Activated T-cell treated with anti-CD3 and anti-CD28 coated beads, Interleukin-2, amount 50 U/mL, for 24 hours (primary cell): ENCODE data around the gene VPS50.

Experiments used
- DNase-seq: peaks from one replicate; pipeline ENCODE4 v3.0.0-alpha.2; 2020
- H3K27ac Mint-ChIP-seq: 2 replicates; pipeline ENCODE4 v1.8.0; 2020; ENCODE audit warnings: mild to moderate bottlenecking, mixed read lengths
- H3K27me3 Mint-ChIP-seq: 2 replicates; pipeline ENCODE4 v1.8.0; 2020; ENCODE audit warnings: mixed read lengths
- H3K36me3 Mint-ChIP-seq: 2 replicates; pipeline ENCODE4 v1.8.0; 2020; ENCODE audit warnings: low read depth, mixed read lengths
- H3K4me1 Mint-ChIP-seq: 2 replicates; pipeline ENCODE4 v1.8.0; 2020; ENCODE audit warnings: low read depth, mixed read lengths
- H3K4me3 Mint-ChIP-seq: 2 replicates; pipeline ENCODE4 v1.8.0; 2020; ENCODE audit warnings: mild to moderate bottlenecking, moderate library complexity, mixed read lengths
- H3K9me3 Mint-ChIP-seq: 2 replicates; pipeline ENCODE4 v1.8.0; 2020; ENCODE audit warnings: mixed read lengths

Gene VPS50

DNA sequence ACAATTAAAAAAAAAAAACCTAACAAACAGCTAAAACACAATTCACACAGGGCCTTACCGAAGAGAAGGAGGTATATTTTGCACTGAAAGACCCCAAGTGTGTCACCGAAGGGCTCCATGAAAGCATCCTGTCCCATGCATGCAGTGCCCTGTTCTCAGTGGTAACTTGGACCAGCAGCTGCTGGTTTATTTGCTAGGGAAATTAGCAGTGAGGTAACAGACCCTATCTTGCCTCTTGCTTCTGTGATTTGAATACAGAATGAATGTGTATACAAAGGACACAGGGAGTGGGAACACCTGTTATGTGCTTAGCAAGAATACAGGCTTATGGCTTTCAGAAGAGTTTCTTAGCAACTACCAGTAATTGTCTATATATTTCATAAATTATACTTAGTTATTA lies 5.9 kb upstream of the VPS50 start, which contains the start of gene HEPACAM2:
TSS of gene HEPACAM2 (minus strand) at position 160 of the 400 bp plus-strand sequence.
- Mint-ChIP-seq H3K9me3 (no peaks in the 10 kb centered on the region), H3K27ac (no peak within 1 kb of the TSS), H3K4me1 (peaks cover 14% of the 10 kb centered on the region), H3K36me3 (no peaks in the 10 kb centered on the region), H3K4me3 (no peak within 1 kb of the TSS), H3K27me3 (no peaks in the 10 kb centered on the region)
- DNase-seq: no peak

DNA sequence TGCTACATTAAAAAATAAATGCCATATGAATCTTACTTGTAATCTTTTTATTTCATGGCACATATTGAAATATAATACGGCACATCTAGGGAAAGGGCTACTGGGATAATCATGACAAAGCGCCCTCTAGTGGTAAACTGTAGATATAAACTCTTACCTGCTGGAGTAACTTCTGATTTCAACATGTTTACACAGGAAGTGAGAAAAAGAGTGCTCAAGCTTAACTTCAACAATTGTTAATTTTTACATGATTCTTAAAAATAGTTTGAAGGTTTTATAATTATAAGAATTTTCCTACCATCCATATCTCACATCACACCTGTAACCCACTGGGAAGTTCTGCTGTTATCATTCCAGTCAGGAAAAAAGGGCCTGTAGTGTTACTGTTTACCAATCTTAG lies 3.9 kb upstream of the VPS50 start:
- Mint-ChIP-seq H3K4me1 (peaks cover 24% of the 10 kb centered on the region), H3K27me3 (no peaks in the 10 kb centered on the region), H3K36me3 (peaks cover 10% of the 10 kb centered on the region), H3K27ac (no peak overlapping the region), H3K9me3 (no peaks in the 10 kb centered on the region), H3K4me3 (no peak overlapping the region)
- DNase-seq: no peak

DNA sequence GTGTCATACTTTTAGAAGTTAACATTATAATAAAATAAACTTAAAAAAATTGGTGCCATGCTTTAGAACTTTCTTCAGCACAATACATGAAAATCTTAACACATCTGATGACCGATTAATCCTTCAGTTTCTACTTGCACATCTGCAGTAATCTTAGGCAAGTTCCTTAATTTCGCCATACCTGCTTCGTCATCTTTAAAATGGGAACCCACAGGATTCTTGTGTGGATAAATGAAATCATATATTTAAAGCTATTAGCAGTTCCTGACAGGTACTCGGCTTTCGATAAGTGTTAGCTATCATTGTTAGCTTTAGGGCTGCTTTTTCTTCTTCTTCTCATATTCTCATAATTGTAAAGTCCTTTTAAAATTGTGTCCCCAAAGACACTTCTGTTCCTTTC lies 907 bp upstream of the VPS50 start:
- DNase-seq: no peak

DNA sequence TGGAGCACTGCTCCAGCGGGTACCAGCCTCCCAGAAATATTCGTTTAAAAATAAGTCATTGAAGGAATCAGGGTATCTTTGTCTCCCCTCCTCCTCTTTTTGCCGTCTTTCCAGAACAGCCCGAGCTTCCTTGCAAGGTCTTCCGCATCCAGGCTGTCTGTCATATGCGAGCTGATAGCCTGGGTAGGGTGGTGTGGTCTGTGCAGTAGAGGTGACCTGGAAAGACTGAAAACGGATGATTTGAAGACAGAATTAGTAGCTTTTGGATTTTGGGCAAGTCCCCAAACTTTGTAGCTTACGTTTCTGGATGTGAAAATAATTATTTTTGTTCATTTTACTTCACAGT lies 480 bp downstream of the VPS50 start:
- Mint-ChIP-seq H3K4me1 (peaks cover 26% of the 10 kb centered on the region), H3K36me3 (peaks cover 10% of the 10 kb centered on the region), H3K4me3 (peak overlapping the region; percentile 99), H3K9me3 (no peaks in the 10 kb centered on the region), H3K27me3 (no peaks in the 10 kb centered on the region), H3K27ac (peak overlapping the region; percentile 95)
- no peak for DNase-seq

More for the DNA sequence above, 907 bp upstream of the VPS50 start:
- no peaks in the 10 kb centered on the region for H3K9me3 Mint-ChIP-seq
- H3K4me3 Mint-ChIP-seq: peak overlapping the region; percentile 99
- H3K27me3 Mint-ChIP-seq: no peaks in the 10 kb centered on the region
- H3K36me3 Mint-ChIP-seq: peaks cover 10% of the 10 kb centered on the region
- peak overlapping the region; percentile 95 for H3K27ac Mint-ChIP-seq
- H3K4me1 Mint-ChIP-seq: peaks cover 26% of the 10 kb centered on the region

DNA sequence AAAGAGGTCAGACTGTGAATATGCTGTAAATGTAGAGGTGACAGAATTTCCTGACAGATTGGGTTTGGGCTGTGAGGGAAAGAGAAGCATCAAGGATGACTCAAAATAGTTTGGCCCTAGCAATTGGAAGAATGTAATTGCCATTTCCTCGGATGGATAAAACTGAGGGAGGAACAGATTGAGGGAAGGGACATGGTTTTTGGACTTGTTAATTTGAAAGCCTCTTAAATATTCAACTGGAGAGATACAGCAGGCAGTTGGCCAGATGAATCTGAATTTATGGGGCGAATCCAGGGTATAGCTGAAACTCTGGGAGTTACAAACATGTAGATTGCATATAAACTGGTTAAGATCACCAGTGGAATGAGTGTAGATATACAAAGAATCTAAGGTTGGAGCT lies 3.4 kb downstream of the VPS50 start:
- H3K4me1 Mint-ChIP-seq: peaks cover 19% of the 10 kb centered on the region
- no peak overlapping the region for H3K27ac Mint-ChIP-seq
- DNase-seq: no peak
- no peaks in the 10 kb centered on the region for H3K27me3 Mint-ChIP-seq
- peaks cover 13% of the 10 kb centered on the region for H3K36me3 Mint-ChIP-seq
- no peak overlapping the region for H3K4me3 Mint-ChIP-seq
- no peaks in the 10 kb centered on the region for H3K9me3 Mint-ChIP-seq

DNA sequence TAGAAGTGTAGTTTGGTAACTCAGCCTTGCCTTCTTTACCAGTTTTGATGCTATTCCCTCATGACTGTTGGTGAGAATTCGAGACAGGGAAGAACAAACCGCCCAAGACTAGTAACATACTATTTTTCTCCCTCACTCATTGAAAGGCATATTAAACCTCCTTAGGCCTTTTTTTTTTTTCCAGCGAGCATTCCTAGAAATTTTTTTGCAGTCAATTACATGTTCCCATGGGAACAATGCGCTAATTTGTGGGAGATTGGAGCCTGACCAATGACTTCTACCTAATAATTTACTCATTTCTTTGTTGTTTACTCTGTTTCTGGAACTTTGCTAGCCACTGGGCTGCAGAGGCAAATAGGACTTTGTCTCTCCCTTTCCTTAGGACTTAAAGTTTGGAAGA lies 6.0 kb downstream of the VPS50 start:
- H3K4me1 Mint-ChIP-seq: peaks cover 6% of the 10 kb centered on the region
- DNase-seq: no peak
- peaks cover 7% of the 10 kb centered on the region for H3K36me3 Mint-ChIP-seq
- H3K9me3 Mint-ChIP-seq: no peaks in the 10 kb centered on the region
- no peaks in the 10 kb centered on the region for H3K27me3 Mint-ChIP-seq
- no peak overlapping the region for H3K27ac Mint-ChIP-seq
- no peak overlapping the region for H3K4me3 Mint-ChIP-seq

DNA sequence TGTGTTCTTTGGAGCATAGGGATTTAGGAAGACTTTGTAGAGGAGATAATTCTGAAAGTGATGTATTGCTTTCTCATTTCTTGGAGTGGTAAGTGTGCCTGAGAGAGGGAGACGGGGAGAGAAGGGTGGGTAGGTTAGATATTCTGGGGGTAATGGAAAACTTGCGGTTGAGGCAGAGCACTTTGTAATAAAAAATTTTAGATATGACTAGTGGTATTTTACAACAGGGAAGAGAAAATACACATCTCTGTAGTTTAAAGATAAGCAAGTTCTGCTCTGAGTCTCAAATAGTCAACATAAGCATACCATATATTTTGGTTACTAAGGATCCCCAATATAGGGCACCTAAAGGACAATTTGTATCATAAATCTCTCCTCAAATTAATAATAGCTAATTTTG lies 6.6 kb downstream of the VPS50 start:
- no peak for DNase-seq
- no peaks in the 10 kb centered on the region for H3K27me3 Mint-ChIP-seq
- H3K9me3 Mint-ChIP-seq: no peaks in the 10 kb centered on the region
- H3K27ac Mint-ChIP-seq: no peak overlapping the region
- no peak overlapping the region for H3K4me3 Mint-ChIP-seq
- peaks cover 7% of the 10 kb centered on the region for H3K36me3 Mint-ChIP-seq
- H3K4me1 Mint-ChIP-seq: peaks cover 4% of the 10 kb centered on the region

DNA sequence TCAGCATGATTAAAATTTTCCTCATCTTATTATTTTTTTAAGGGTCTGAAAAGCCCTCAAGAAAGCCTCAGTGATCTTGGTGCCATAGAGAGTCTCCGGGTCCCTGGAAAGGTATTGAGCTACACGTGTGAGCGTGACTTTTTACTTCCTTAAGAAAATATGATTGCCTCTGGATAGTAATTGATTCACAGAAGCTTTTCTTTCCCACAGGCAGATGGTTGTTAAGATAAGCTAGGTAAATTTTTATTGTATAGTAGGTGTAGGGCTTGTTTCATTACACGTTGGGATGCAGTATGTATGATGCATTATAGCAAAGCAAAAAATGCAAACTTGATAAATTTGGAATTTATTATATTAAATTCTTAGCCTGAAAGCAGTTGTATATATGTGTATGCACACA lies 7.7 kb downstream of the VPS50 start:
- no peak for DNase-seq
- Mint-ChIP-seq H3K9me3 (no peaks in the 10 kb centered on the region), H3K27me3 (no peaks in the 10 kb centered on the region), H3K27ac (no peak overlapping the region), H3K4me3 (no peak overlapping the region), H3K36me3 (peaks cover 7% of the 10 kb centered on the region), H3K4me1 (peaks cover 3% of the 10 kb centered on the region)

DNA sequence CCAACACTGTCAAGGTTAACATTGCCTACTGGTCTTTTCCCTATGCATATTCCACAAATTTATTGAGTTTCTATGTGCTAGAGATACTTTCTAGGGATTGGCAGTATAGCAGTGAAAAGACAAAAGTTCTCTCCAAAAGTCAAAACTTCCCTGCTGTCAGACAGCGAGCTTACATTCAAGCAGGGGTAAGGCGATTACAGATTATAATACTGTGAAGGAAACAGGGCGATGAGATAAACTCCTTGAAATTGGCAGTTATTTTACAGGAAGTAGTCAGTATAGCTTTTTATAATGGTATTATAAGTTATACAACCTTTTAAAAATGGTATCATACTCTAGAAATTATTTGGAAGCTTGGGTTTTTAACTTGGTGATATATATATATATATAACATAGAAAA lies 9.9 kb downstream of the VPS50 start:
- H3K27me3 Mint-ChIP-seq: no peaks in the 10 kb centered on the region
- H3K4me3 Mint-ChIP-seq: no peak overlapping the region
- H3K36me3 Mint-ChIP-seq: peaks cover 7% of the 10 kb centered on the region
- peaks cover 11% of the 10 kb centered on the region for H3K4me1 Mint-ChIP-seq
- no peaks in the 10 kb centered on the region for H3K9me3 Mint-ChIP-seq
- no peak for DNase-seq
- no peak overlapping the region for H3K27ac Mint-ChIP-seq

DNA sequence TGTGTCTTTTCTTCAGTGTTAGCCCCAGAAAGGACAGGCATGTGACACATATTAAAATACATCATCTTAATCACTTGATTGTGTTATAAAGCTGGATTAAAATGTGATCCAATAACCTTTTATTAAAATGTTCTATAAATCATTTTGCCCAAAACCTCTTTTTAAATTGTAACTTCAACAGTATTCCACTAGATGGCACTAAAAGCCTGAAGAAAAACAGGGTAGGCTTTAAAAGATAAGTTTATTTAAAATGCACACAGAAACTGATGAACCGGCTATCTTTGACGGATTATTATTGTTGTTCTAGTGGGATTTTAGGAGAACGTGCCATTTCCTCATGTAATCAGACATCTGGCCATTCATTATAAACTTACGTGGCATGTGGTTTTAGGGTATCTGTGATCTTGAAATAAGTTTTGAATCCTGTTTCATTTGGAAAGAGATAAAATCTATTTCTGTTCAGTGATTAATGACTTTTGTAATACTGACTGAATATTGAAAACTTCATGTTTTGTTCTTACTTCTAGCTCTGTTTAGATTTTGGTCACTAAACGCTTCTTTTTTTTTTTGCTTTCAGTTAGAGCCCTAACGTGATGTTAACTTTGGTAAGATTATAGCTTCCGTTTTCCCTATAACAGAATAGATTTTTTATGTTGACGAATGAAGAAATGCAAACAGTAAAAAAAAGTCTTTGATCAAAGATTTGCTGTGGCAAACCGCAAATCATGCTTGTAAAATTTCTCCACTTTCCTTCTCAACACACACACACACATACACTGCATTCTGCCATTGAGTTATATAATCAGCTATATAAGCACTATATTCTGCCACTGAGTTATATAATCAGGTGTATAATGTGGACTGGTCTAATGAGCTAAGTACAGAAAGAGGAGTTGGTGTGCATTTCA lies 13.6 kb downstream of the VPS50 start:
- Mint-ChIP-seq H3K4me3 (no peak overlapping the region), H3K4me1 (peaks cover 15% of the 10 kb centered on the region), H3K27ac (no peak overlapping the region), H3K9me3 (no peaks in the 10 kb centered on the region), H3K36me3 (peaks cover 5% of the 10 kb centered on the region), H3K27me3 (no peaks in the 10 kb centered on the region)
- no peak for DNase-seq

DNA sequence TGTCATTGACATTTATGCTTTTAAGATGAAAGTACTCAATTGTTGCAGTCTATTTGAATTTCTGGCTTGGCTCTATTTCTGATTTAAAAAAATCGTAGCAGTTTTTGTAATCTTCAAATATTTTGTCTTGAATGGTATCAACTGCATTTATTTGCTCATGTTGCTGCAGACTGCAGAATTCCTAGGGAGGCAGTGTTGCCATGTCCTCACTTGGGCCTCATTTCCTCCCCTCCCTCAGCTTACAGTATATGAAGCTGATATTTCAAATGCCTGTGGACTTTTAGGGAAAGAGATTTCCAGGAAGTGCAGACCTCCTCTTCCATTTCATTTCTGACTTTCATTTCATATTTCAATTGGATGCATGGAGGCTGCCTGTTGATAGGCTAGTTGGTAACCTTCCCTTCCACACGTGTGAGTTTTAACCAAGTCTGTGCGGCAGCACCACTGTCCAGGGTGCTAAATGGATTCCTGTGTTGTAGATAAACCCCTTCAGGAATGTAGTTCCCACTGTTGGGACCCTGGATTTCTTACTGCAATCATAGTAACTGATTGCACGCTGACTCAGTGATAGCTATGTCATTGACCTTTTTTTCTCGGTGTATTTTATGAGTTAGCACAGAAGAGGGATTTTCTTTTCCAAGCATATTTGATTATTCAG lies 17.5 kb downstream of the VPS50 start:
- no peaks in the 10 kb centered on the region for H3K27me3 Mint-ChIP-seq
- H3K36me3 Mint-ChIP-seq: peaks cover 16% of the 10 kb centered on the region
- DNase-seq: no peak
- no peak overlapping the region for H3K4me3 Mint-ChIP-seq
- H3K27ac Mint-ChIP-seq: no peak overlapping the region
- H3K4me1 Mint-ChIP-seq: peaks cover 15% of the 10 kb centered on the region
- H3K9me3 Mint-ChIP-seq: no peaks in the 10 kb centered on the region

DNA sequence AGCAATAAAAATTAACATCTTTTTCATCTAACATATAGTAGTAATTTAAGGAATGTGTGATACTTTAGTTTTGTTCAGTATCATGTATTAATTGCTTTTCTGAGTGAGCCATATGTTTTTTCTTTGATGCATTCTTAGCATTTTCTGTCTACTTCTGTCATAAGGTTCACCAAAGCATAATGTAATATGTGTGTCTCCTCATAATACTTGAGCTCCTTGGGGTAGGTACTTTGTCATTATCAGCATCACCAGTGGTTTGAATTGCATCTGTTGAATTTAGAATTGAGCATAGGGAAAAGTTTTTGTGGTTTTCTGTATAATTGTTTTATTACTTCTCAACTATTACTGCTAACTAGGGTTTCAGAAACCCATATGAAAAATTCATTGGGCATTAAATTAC lies 26.5 kb downstream of the VPS50 start:
- Mint-ChIP-seq H3K4me3 (no peak overlapping the region), H3K9me3 (no peaks in the 10 kb centered on the region), H3K36me3 (peaks cover 53% of the 10 kb centered on the region), H3K4me1 (no peaks in the 10 kb centered on the region), H3K27ac (no peak overlapping the region), H3K27me3 (no peaks in the 10 kb centered on the region)
- no peak for DNase-seq

DNA sequence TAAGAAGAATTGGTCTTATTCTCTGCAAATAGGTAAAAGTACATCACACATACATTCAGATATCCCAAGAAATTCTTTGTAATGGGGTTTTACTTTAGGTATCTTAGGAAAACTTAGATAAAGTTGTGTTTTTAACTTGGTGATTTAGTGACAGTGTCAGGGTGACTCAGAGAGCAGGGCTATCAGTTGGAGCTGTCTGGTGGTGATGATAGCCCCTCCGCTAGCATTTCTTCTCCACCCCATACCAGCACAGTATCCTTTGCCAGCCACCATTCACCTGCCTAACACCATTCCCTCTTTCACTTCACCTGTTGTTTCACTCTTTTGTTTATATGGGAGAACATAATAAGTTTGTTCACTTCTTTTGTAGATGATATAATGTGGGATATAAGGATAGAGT lies 30.4 kb downstream of the VPS50 start:
- no peaks in the 10 kb centered on the region for H3K4me1 Mint-ChIP-seq
- no peaks in the 10 kb centered on the region for H3K9me3 Mint-ChIP-seq
- no peak overlapping the region for H3K4me3 Mint-ChIP-seq
- no peak for DNase-seq
- peaks cover 42% of the 10 kb centered on the region for H3K36me3 Mint-ChIP-seq
- no peaks in the 10 kb centered on the region for H3K27me3 Mint-ChIP-seq
- no peak overlapping the region for H3K27ac Mint-ChIP-seq

DNA sequence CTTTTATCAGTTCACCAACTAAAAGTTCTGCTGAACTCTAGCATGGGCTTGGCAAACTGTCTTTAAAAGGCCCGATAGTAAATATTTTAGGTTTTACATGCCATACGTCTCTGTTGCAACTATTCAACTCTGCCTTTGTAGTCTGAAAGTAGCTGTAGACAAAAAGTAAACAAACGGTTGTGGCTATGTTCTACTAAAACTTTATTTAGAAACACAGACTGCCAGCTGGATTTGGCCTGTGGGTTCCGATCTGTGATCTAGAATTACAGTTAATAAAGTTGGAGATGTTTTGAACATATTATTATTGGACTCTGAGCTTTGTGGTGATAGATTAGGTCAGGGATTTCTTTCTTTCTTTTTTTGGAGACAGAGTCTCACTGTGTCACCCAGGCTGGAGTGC lies 33.1 kb downstream of the VPS50 start:
- no peaks in the 10 kb centered on the region for H3K27me3 Mint-ChIP-seq
- no peak overlapping the region for H3K27ac Mint-ChIP-seq
- H3K9me3 Mint-ChIP-seq: no peaks in the 10 kb centered on the region
- H3K4me1 Mint-ChIP-seq: no peaks in the 10 kb centered on the region
- no peak overlapping the region for H3K4me3 Mint-ChIP-seq
- DNase-seq: no peak
- peaks cover 48% of the 10 kb centered on the region for H3K36me3 Mint-ChIP-seq

DNA sequence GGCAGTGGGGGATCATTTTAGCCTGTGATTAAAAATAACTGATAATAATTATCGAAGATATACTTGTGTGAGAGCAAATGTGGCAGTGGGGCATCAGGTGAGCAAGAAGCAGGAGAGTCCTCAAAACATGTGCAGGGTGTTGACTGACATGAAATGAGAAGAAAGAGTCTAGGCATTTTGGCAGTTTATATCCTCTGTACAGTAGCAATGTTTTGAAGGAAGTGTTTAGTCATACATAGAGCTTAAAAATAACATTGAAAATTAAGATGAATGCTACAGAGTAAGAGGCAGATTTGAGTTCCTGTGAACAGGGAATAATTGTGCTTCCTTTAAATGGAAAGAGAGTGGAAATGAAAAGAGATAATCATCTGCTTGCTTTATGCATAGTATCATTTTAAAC lies 47.4 kb downstream of the VPS50 start:
- no peaks in the 10 kb centered on the region for H3K9me3 Mint-ChIP-seq
- no peaks in the 10 kb centered on the region for H3K27me3 Mint-ChIP-seq
- peaks cover 53% of the 10 kb centered on the region for H3K36me3 Mint-ChIP-seq
- H3K27ac Mint-ChIP-seq: no peak overlapping the region
- H3K4me1 Mint-ChIP-seq: no peaks in the 10 kb centered on the region
- no peak overlapping the region for H3K4me3 Mint-ChIP-seq
- no peak for DNase-seq
